AG20443 (cell line): ENCODE results near the gene ZFAND2A.

Experiments
- DNase-seq: peaks from one replicate; pipeline ENCODE4 v3.0.0; 2012; ENCODE audit warnings: low spot score, mixed read lengths

ZFAND2A gene

GRCh38 chr7:1106793-1107421 is 53.1 kb downstream of the ZFAND2A start:
- DNase-seq: no peak

GRCh38 chr7:1106063-1106792 is 53.8 kb downstream of the ZFAND2A start:
- no peak for DNase-seq

- no peak for DNase-seq
Measured at GRCh38 chr7:1105189-1105588, 54.8 kb downstream of the ZFAND2A start.

- DNase-seq: no peak
Measured at GRCh38 chr7:1104516-1105179, 55.3 kb downstream of the ZFAND2A start.

- no peak for DNase-seq
Measured at GRCh38 chr7:1103789-1104515, 56.0 kb downstream of the ZFAND2A start.

GRCh38 chr7:1103009-1103788 is 56.8 kb downstream of the ZFAND2A start:
- DNase-seq: no peak
